ENCODE data around the gene SEL1L2. TPM values are rescaled to one million over a fixed set of nuclear protein-coding genes. Genes with fewer than 3 reads are reported as not detected.

Gene SEL1L2
- total RNA-seq, 4 donors from 2014 or later: not detected

- Histone ChIP-seq H3K27me3 (no peaks in the 10 kb centered on the region), H3K9me3 (no peaks in the 10 kb centered on the region), H3K4me3 (no peak overlapping the region), H3K36me3 (peaks cover 52% of the 10 kb centered on the region), H3K4me1 (no peaks in the 10 kb centered on the region), H3K27ac (no peak overlapping the region)
- TF ChIP-seq POLR2AphosphoS5 (IDR thresholded peaks at IDR 0.05) (no peak), CTCF (IDR thresholded peaks at IDR 0.05) (no peak), EP300 (IDR thresholded peaks at IDR 0.05) (no peak), POLR2A (IDR thresholded peaks at IDR 0.05) (no peak)
- WGBS: 78% methylated on average over 3 of the region's 3 CpGs
- no peak for DNase-seq (ENCODE audit: low spot score in 2 of 2)
Observed at GRCh38 chr20:13816757-13817156, 173.7 kb downstream of the SEL1L2 start.

GRCh38 chr20:13814672-13815071 is 175.7 kb downstream of the SEL1L2 start:
- peaks cover 73% of the 10 kb centered on the region for H3K36me3 ChIP-seq
- 86% methylated on average over 4 of the region's 4 CpGs for WGBS
- no peak for DNase-seq (ENCODE audit: low spot score in 2 of 2)

GRCh38 chr20:13813910-13814309 is 176.5 kb downstream of the SEL1L2 start:
- H3K9me3 ChIP-seq: no peaks in the 10 kb centered on the region
- H3K27ac ChIP-seq: no peak overlapping the region
- DNase-seq (ENCODE audit: low spot score in 2 of 2): no peak
- no peak overlapping the region for H3K4me3 ChIP-seq
- no peaks in the 10 kb centered on the region for H3K27me3 ChIP-seq
- TF ChIP-seq CTCF (IDR thresholded peaks at IDR 0.05): no peak
- TF ChIP-seq POLR2AphosphoS5 (IDR thresholded peaks at IDR 0.05): no peak
- TF ChIP-seq POLR2A (IDR thresholded peaks at IDR 0.05): no peak
- peaks cover 80% of the 10 kb centered on the region for H3K36me3 ChIP-seq
- no peaks in the 10 kb centered on the region for H3K4me1 ChIP-seq
- WGBS: 65% methylated on average over 3 of the region's 3 CpGs

More at GRCh38 chr20:13814672-13815071, 175.7 kb downstream of the SEL1L2 start:
- no peak overlapping the region for H3K4me3 ChIP-seq
- H3K27me3 ChIP-seq: no peaks in the 10 kb centered on the region
- TF ChIP-seq CTCF (IDR thresholded peaks at IDR 0.05): no peak
- no peak for TF ChIP-seq EP300 (IDR thresholded peaks at IDR 0.05)
- TF ChIP-seq POLR2A (IDR thresholded peaks at IDR 0.05): no peak
- TF ChIP-seq POLR2AphosphoS5 (IDR thresholded peaks at IDR 0.05): no peak
- no peak overlapping the region for H3K27ac ChIP-seq
- no peaks in the 10 kb centered on the region for H3K4me1 ChIP-seq
- no peaks in the 10 kb centered on the region for H3K9me3 ChIP-seq

- H3K27ac ChIP-seq: no peak overlapping the region
- DNase-seq (ENCODE audit: low spot score in 2 of 2): no peak
- no peaks in the 10 kb centered on the region for H3K9me3 ChIP-seq
- no peaks in the 10 kb centered on the region for H3K4me1 ChIP-seq
- peaks cover 76% of the 10 kb centered on the region for H3K36me3 ChIP-seq
- TF ChIP-seq CTCF (IDR thresholded peaks at IDR 0.05) (no peak), POLR2AphosphoS5 (IDR thresholded peaks at IDR 0.05) (no peak), EP300 (IDR thresholded peaks at IDR 0.05) (no peak), POLR2A (IDR thresholded peaks at IDR 0.05) (no peak)
- H3K27me3 ChIP-seq: no peaks in the 10 kb centered on the region
- no peak overlapping the region for H3K4me3 ChIP-seq
Observed at GRCh38 chr20:13810446-13810845, 180.0 kb downstream of the SEL1L2 start.

- TF ChIP-seq EP300 (IDR thresholded peaks at IDR 0.05) (no peak), POLR2A (IDR thresholded peaks at IDR 0.05) (no peak), CTCF (IDR thresholded peaks at IDR 0.05) (no peak), POLR2AphosphoS5 (IDR thresholded peaks at IDR 0.05) (no peak)
- WGBS: 87% methylated on average over 3 of the region's 3 CpGs
- H3K4me3 ChIP-seq: no peak overlapping the region
- H3K36me3 ChIP-seq: peaks cover 72% of the 10 kb centered on the region
- H3K9me3 ChIP-seq: no peaks in the 10 kb centered on the region
- no peak overlapping the region for H3K27ac ChIP-seq
- H3K4me1 ChIP-seq: no peaks in the 10 kb centered on the region
- no peak for DNase-seq (ENCODE audit: low spot score in 2 of 2)
- no peaks in the 10 kb centered on the region for H3K27me3 ChIP-seq
Observed at GRCh38 chr20:13809855-13810254, 180.6 kb downstream of the SEL1L2 start.
